Endodermal cell (in vitro differentiated cells): Measurements from ENCODE around the gene TTC24. TPM values are rescaled to one million over a fixed set of nuclear protein-coding genes. Genes with fewer than 3 reads are reported as not detected.
A peak's percentile ranks its signal among the peaks of the same experiment; 100 is the strongest.

ENCODE experiments used
- DNase-seq: peaks from one replicate; pipeline ENCODE4 v3.0.0-alpha.2; 2017
- H3K27ac ChIP-seq: 2 replicates; pipeline ENCODE4 v1.5.1; 2013; ENCODE audit warnings: mild to moderate bottlenecking, low read depth, low read length, moderate library complexity
- H3K27me3 ChIP-seq: 2 replicates; pipeline ENCODE4 v1.6.1; 2013; ENCODE audit warnings: mild to moderate bottlenecking, low read length, moderate library complexity; ENCODE audit not compliant: insufficient read depth, control insufficient read depth, poor library complexity, severe bottlenecking
- H3K36me3 ChIP-seq: 2 replicates; pipeline ENCODE4 v1.7.0; 2013; ENCODE audit warnings: mild to moderate bottlenecking, low read length, moderate library complexity; ENCODE audit not compliant: control insufficient read depth, insufficient read depth
- H3K4me1 ChIP-seq: one replicate; pipeline ENCODE4 v1.7.0; 2013; ENCODE audit warnings: low read length; ENCODE audit not compliant: control insufficient read depth, insufficient read depth
- H3K4me3 ChIP-seq: 2 replicates; pipeline ENCODE4 v1.5.1; 2013; ENCODE audit warnings: mild to moderate bottlenecking, low read length, moderate library complexity
- H3K9ac ChIP-seq: 2 replicates; pipeline ENCODE4 v1.6.1; 2013; ENCODE audit warnings: mild to moderate bottlenecking, low read length, moderate library complexity; ENCODE audit not compliant: poor library complexity, severe bottlenecking; ENCODE audit errors: extremely low read depth
- H3K9me3 ChIP-seq: 2 replicates; pipeline ENCODE4 v1.6.1; 2013; ENCODE audit warnings: mild to moderate bottlenecking, low read length, moderate library complexity; ENCODE audit not compliant: control insufficient read depth
- H3K27ac Mint-ChIP-seq: 2 replicates; pipeline ENCODE4 v1.8.0; 2020; ENCODE audit warnings: mixed read lengths
- H3K27me3 Mint-ChIP-seq: 2 replicates; pipeline ENCODE4 v1.8.0; 2021; ENCODE audit warnings: mild to moderate bottlenecking, mixed read lengths; ENCODE audit not compliant: insufficient read depth
- H3K36me3 Mint-ChIP-seq: 2 replicates; pipeline ENCODE4 v1.8.0; 2020; ENCODE audit warnings: low read depth, mixed read lengths
- H3K4me1 Mint-ChIP-seq: 2 replicates; pipeline ENCODE4 v1.8.0; 2020; ENCODE audit warnings: mixed read lengths
- H3K4me3 Mint-ChIP-seq: 2 replicates; pipeline ENCODE4 v1.8.0; 2020; ENCODE audit warnings: mild to moderate bottlenecking, moderate library complexity, mixed read lengths
- H3K9me3 Mint-ChIP-seq: 2 replicates; pipeline ENCODE4 v1.8.0; 2020; ENCODE audit warnings: mild to moderate bottlenecking, mixed read lengths
- CTCF ChIP-seq: fragments of 200-600 bp; sonication (generic); conservative IDR thresholded peaks from 2 replicates; pipeline ENCODE4 v1.5.0; 2021; ENCODE audit warnings: antibody characterized with exemption, mild to moderate bottlenecking
- WGBS, 2 experiments: methylation state at CpG; one replicate each; pipeline versions ENCODE4 v1.1.5 to v1.1.7; 2013; ENCODE audit warnings: missing lambda C conversion rate in 2 of 2, mixed read lengths in 1 of 2; ENCODE audit not compliant: insufficient coverage in 1 of 2, insufficient read length in 1 of 2; 5-methylcytosine and 5-hydroxymethylcytosine counted together
- total RNA-seq, 2 donors: library from RNA; stranded (reverse); fragmentation: NEBNext Ultra II Directional in 1 of 2; extraction: Animal tissue kit (Norgen Biotek cat#: 25700) in 1 of 2; gene quantifications; 2 replicates in 1 of 2; 3 replicates in 1 of 2; pipeline ENCODE4 v1.2.1, GENCODE V29; 2021

The TTC24 gene
- total RNA-seq, 2 donors from 2014 or later = not detected

DNA sequence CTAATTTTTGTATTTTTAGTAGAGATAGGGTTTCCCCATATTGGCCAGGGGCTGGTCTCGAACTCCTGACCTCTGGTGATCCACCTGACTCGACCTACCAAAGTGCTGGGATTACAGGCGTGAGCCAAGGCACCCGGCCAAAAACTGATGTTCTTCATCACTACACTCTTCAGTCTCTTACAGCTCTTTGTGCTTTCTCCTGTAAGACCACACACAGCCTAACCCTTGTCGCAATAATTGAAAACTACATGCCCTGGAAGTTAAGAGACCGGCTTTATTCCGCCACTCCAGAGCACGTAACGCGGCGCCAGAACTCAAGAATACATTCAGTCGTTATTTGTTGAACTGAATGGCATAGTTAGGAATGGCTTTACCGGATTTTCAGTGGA lies 21.2 kb downstream of the TTC24 start:
- peak overlapping the region; percentile 94 for H3K4me3 ChIP-seq
- Mint-ChIP-seq H3K27ac (peak overlapping the region; percentile 94), H3K27me3 (no peaks in the 10 kb centered on the region), H3K4me3 (peak overlapping the region; percentile 79), H3K36me3 (peaks cover 22% of the 10 kb centered on the region), H3K9me3 (no peaks in the 10 kb centered on the region), H3K4me1 (peaks cover 4% of the 10 kb centered on the region)
- no peaks in the 10 kb centered on the region for H3K9me3 ChIP-seq
- H3K9ac ChIP-seq = peak overlapping the region; percentile 82
- WGBS, 2 experiments = 3 to 8% methylated on average over 11 to 13 of the region's 13 CpGs
- no peaks in the 10 kb centered on the region for H3K27me3 ChIP-seq
- peaks cover 34% of the 10 kb centered on the region for H3K36me3 ChIP-seq
- TF ChIP-seq CTCF = no peak
- H3K4me1 ChIP-seq = no peaks in the 10 kb centered on the region
- no peak for DNase-seq
- no peak overlapping the region for H3K27ac ChIP-seq

DNA sequence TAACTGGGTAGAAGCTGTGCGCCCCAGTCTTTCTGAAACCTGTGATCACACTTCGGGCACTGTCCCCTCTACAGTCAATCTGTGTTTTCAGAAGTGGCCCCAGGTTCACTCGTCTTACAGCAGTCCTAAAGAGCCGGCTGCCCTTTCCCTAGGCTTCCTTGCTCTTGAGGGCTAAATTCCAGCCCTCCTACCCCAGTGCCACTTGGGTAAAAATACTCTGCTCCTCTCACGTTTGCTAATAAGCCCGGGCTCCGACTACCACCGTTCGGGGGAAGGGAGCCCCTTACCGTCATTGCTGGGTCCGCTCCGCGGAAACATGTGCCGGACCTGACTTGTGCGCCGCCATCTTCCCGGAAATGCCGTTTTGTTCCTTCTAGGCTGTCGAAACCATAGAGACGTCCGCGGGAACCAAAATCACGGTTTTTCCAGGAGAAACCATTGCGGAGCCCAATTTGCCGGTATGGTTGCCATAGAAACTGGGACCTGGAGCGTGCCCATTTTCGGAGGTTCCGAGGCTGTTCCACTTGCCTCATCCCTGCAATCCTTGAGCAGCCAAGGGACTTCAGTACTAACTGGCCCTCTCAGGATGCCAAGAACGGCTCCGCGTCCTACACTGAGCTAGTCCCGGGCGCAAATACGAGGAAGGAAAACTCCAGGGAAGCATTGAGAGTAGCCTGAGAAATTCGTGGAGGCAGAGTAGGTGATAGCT lies 21.8 kb downstream of the TTC24 start, which contains the start of gene GPATCH4:
GPATCH4 (minus strand) TSS at position 358 of the 709 bp plus-strand sequence.
- Histone ChIP-seq H3K27me3 (no peaks in the 10 kb centered on the region), H3K4me3 (peak within 1 kb of the TSS; percentile 94), H3K27ac (peak within 1 kb of the TSS; percentile 14), H3K36me3 (peaks cover 28% of the 10 kb centered on the region), H3K9me3 (no peaks in the 10 kb centered on the region), H3K4me1 (no peaks in the 10 kb centered on the region), H3K9ac (peak within 1 kb of the TSS; percentile 82)
- peaks cover 4% of the 10 kb centered on the region for H3K4me1 Mint-ChIP-seq
- peaks cover 16% of the 10 kb centered on the region for H3K36me3 Mint-ChIP-seq
- peak within 1 kb of the TSS; percentile 79 for H3K4me3 Mint-ChIP-seq
- no peaks in the 10 kb centered on the region for H3K9me3 Mint-ChIP-seq
- TF ChIP-seq CTCF = no peak
- 1 to 2% methylated on average over 23 to 35 of the region's 35 CpGs for WGBS, 2 experiments
- DNase-seq = peak; percentile 93
- peak within 1 kb of the TSS; percentile 94 for H3K27ac Mint-ChIP-seq
- no peaks in the 10 kb centered on the region for H3K27me3 Mint-ChIP-seq

DNA sequence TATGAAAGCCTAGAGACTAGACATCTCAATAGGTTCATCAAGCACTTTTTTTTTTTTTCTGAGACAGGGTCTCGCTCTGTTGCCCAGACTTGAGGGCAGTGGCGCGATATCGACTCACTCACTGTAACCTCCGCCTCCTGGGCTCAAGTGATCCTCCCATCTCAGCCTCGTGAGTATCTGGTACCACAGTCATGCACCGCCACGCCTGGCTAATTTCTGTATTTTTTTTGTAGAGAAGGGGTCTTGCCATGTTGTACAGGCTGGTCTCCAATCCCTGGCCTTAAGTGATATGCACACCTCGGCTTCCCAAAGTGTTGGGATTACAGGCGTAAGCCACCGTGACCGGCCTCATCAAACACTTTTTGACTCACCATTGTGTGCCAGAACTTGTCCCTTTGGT lies 22.4 kb downstream of the TTC24 start:
- WGBS, 2 experiments = 89 to 90% methylated on average over 12 of the region's 12 CpGs
- H3K27ac ChIP-seq = peak overlapping the region; percentile 14
- peaks cover 22% of the 10 kb centered on the region for H3K36me3 ChIP-seq
- H3K4me3 Mint-ChIP-seq = peak overlapping the region; percentile 79
- no peaks in the 10 kb centered on the region for H3K27me3 ChIP-seq
- peaks cover 16% of the 10 kb centered on the region for H3K36me3 Mint-ChIP-seq
- H3K9me3 Mint-ChIP-seq = no peaks in the 10 kb centered on the region
- H3K27me3 Mint-ChIP-seq = no peaks in the 10 kb centered on the region
- H3K9ac ChIP-seq = peak overlapping the region; percentile 82
- peak overlapping the region; percentile 94 for H3K27ac Mint-ChIP-seq
- no peak for DNase-seq
- TF ChIP-seq CTCF = no peak
- H3K9me3 ChIP-seq = no peaks in the 10 kb centered on the region
- peak overlapping the region; percentile 94 for H3K4me3 ChIP-seq
- H3K4me1 Mint-ChIP-seq = peaks cover 4% of the 10 kb centered on the region
- no peaks in the 10 kb centered on the region for H3K4me1 ChIP-seq
